Naive B cell (primary cell): Measurements from ENCODE around the gene SALL3. TPM values are rescaled to one million over a fixed set of nuclear protein-coding genes. Genes with fewer than 3 reads are reported as not detected.
"Not testable (repeated sequence)": the region's sequence is repeated elsewhere in the genome, so short reads cannot be mapped to it uniquely, and the experiment has no call there.

ENCODE experiments used
- ATAC-seq, 2 donors: fragments of 150-1000 bp; cut with Tn5 transposase; 2 replicates each; pipeline ENCODE4 v1.10.0; 2021; ENCODE audit warnings: low read depth in 2 of 2, mild to moderate bottlenecking in 2 of 2, moderate library complexity in 2 of 2
- DNase-seq: peaks from one replicate; pipeline ENCODE4 v3.0.0; 2022
- H3K27ac Mint-ChIP-seq, 6 donors: one replicate each; pipeline ENCODE4 v1.8.0; 2020 to 2022; ENCODE audit warnings: mild to moderate bottlenecking in 6 of 6, mixed read lengths in 6 of 6, moderate library complexity in 5 of 6, inconsistent platforms in 2 of 6
- H3K27me3 Mint-ChIP-seq, 3 donors: one replicate each; pipeline ENCODE4 v1.8.0; 2021 to 2022; ENCODE audit warnings: mixed read lengths in 3 of 3, mild to moderate bottlenecking in 1 of 3
- H3K36me3 Mint-ChIP-seq, 2 donors: one replicate each; pipeline ENCODE4 v1.8.0; 2020 to 2022; ENCODE audit warnings: mixed read lengths in 2 of 2, inconsistent platforms in 1 of 2, mild to moderate bottlenecking in 1 of 2
- H3K4me1 Mint-ChIP-seq, 3 donors: one replicate each; pipeline ENCODE4 v1.8.0; 2020 to 2022; ENCODE audit warnings: mixed read lengths in 3 of 3, inconsistent platforms in 1 of 3, mild to moderate bottlenecking in 1 of 3, moderate library complexity in 1 of 3
- H3K4me3 Mint-ChIP-seq, 8 donors: one replicate each; pipeline ENCODE4 v1.8.0; 2020 to 2022; ENCODE audit warnings: mild to moderate bottlenecking in 8 of 8, mixed read lengths in 8 of 8, moderate library complexity in 8 of 8, inconsistent platforms in 2 of 8
- H3K9me3 Mint-ChIP-seq, 7 donors: one replicate each; pipeline ENCODE4 v1.8.0; 2020 to 2022; ENCODE audit warnings: mixed read lengths in 7 of 7, mild to moderate bottlenecking in 5 of 7, inconsistent platforms in 2 of 7, moderate library complexity in 1 of 7
- polyA plus RNA-seq, 6 donors: library from polyadenylated mRNA; unstranded; fragments of 300-500 nt; fragmentation: Illumina TruSeq; gene quantifications; one replicate each; pipeline ENCODE4 v1.2.3, GENCODE V29; 2021; ENCODE audit warnings: low read depth in 6 of 6

The SALL3 gene
- polyA plus RNA-seq, 6 donors from 2014 or later = not detected

GRCh38 chr18:78948707-78949106 is 30.9 kb upstream of the SALL3 start:
- DNase-seq (no peak), ATAC-seq (no peak)
- no peak overlapping the region for H3K4me3 Mint-ChIP-seq
- H3K4me1 Mint-ChIP-seq = no peaks in the 10 kb centered on the region
- H3K27ac Mint-ChIP-seq = no peak overlapping the region
- H3K36me3 Mint-ChIP-seq = peaks cover 0 to 8% of the 10 kb centered on the region in 2 donors
- peaks cover 9 to 21% (median 11%) of the 10 kb centered on the region in 3 donors for H3K27me3 Mint-ChIP-seq
- H3K9me3 Mint-ChIP-seq = peaks cover 6 to 13% (median 9%) of the 10 kb centered on the region in 7 donors

- Mint-ChIP-seq H3K27me3 (peaks cover 5 to 16% (median 8%) of the 10 kb centered on the region in 3 donors), H3K9me3 (peaks cover 7 to 13% (median 9%) of the 10 kb centered on the region in 7 donors), H3K36me3 (peaks cover 0 to 9% of the 10 kb centered on the region in 2 donors), H3K4me3 (peak overlapping the region in 1 of 8 donors; percentile 53), H3K27ac (no peak overlapping the region), H3K4me1 (no peaks in the 10 kb centered on the region)
- no peak for DNase-seq
- ATAC-seq = no peak
These were observed 30.4 kb upstream of the SALL3 start for GRCh38 chr18:78949216-78949615.

- Mint-ChIP-seq H3K36me3 (peaks cover 0 to 9% of the 10 kb centered on the region in 2 donors), H3K27me3 (peaks cover 5 to 19% (median 8%) of the 10 kb centered on the region in 3 donors), H3K9me3 (peaks cover 7 to 13% (median 9%) of the 10 kb centered on the region in 7 donors), H3K27ac (no peak overlapping the region), H3K4me3 (no peak overlapping the region), H3K4me1 (no peaks in the 10 kb centered on the region)
- no peak for ATAC-seq
- no peak for DNase-seq
These were observed 29.2 kb upstream of the SALL3 start for GRCh38 chr18:78950386-78950785.

- H3K4me3 Mint-ChIP-seq = no peak overlapping the region
These were observed 26.1 kb upstream of the SALL3 start for GRCh38 chr18:78953566-78953965.

GRCh38 chr18:78955051-78955450 is 24.6 kb upstream of the SALL3 start:
- H3K9me3 Mint-ChIP-seq = peaks cover 5 to 15% (median 9%) of the 10 kb centered on the region in 7 donors
- H3K27ac Mint-ChIP-seq = no peak overlapping the region
- ATAC-seq (no peak), DNase-seq (no peak)
- H3K36me3 Mint-ChIP-seq = peaks cover 0 to 3% of the 10 kb centered on the region in 2 donors
- H3K4me1 Mint-ChIP-seq = no peaks in the 10 kb centered on the region
- H3K4me3 Mint-ChIP-seq = no peak overlapping the region
- peaks cover 0 to 9% (median 7%) of the 10 kb centered on the region in 3 donors for H3K27me3 Mint-ChIP-seq

More at GRCh38 chr18:78953566-78953965, 26.1 kb upstream of the SALL3 start:
- no peaks in the 10 kb centered on the region for H3K4me1 Mint-ChIP-seq
- ATAC-seq = no peak
- peaks cover 5 to 15% (median 9%) of the 10 kb centered on the region in 7 donors for H3K9me3 Mint-ChIP-seq
- H3K27me3 Mint-ChIP-seq = peaks cover 0 to 9% (median 9%) of the 10 kb centered on the region in 3 donors
- H3K36me3 Mint-ChIP-seq = peaks cover 0 to 5% of the 10 kb centered on the region in 2 donors
- DNase-seq = no peak
- H3K27ac Mint-ChIP-seq = peak overlapping the region in 2 of 6 donors; percentile 6 to 89

GRCh38 chr18:78957140-78957539 is 22.5 kb upstream of the SALL3 start:
- H3K27ac Mint-ChIP-seq = no peak overlapping the region

GRCh38 chr18:78960709-78961108 is 18.9 kb upstream of the SALL3 start:
- DNase-seq (no peak), ATAC-seq (no peak)
- peaks cover 2 to 22% (median 11%) of the 10 kb centered on the region in 7 donors for H3K9me3 Mint-ChIP-seq
- no peaks in the 10 kb centered on the region for H3K36me3 Mint-ChIP-seq
- no peak overlapping the region for H3K27ac Mint-ChIP-seq
- no peaks in the 10 kb centered on the region for H3K4me1 Mint-ChIP-seq
- H3K4me3 Mint-ChIP-seq = no peak overlapping the region
- peaks cover 0 to 1% (median 0%) of the 10 kb centered on the region in 3 donors for H3K27me3 Mint-ChIP-seq

More at GRCh38 chr18:78957140-78957539, 22.5 kb upstream of the SALL3 start:
- Mint-ChIP-seq H3K9me3 (peaks cover 3 to 10% (median 6%) of the 10 kb centered on the region in 7 donors), H3K27me3 (peaks cover 0 to 7% (median 4%) of the 10 kb centered on the region in 3 donors), H3K4me1 (no peaks in the 10 kb centered on the region), H3K4me3 (no peak overlapping the region), H3K36me3 (peaks cover 0 to 3% of the 10 kb centered on the region in 2 donors)
- DNase-seq (no peak), ATAC-seq (no peak)

GRCh38 chr18:78962098-78962497 is 17.5 kb upstream of the SALL3 start:
- H3K36me3 Mint-ChIP-seq = no peaks in the 10 kb centered on the region
- no peaks in the 10 kb centered on the region for H3K27me3 Mint-ChIP-seq
- ATAC-seq (no peak), DNase-seq (no peak)
- H3K9me3 Mint-ChIP-seq = peaks cover 0 to 23% (median 12%) of the 10 kb centered on the region in 7 donors
- H3K27ac Mint-ChIP-seq = peak overlapping the region in 1 of 6 donors; percentile 2
- H3K4me1 Mint-ChIP-seq = no peaks in the 10 kb centered on the region
- H3K4me3 Mint-ChIP-seq = no peak overlapping the region

- peaks cover 0 to 23% (median 12%) of the 10 kb centered on the region in 7 donors for H3K9me3 Mint-ChIP-seq
- H3K36me3 Mint-ChIP-seq, ATAC-seq, H3K4me3 Mint-ChIP-seq, H3K27ac Mint-ChIP-seq, DNase-seq, H3K4me1 Mint-ChIP-seq: not testable (repeated sequence)
- peaks cover 10 to 18% (median 15%) of the 10 kb centered on the region in 3 donors for H3K27me3 Mint-ChIP-seq
These were observed 14.9 kb upstream of the SALL3 start for GRCh38 chr18:78964727-78965126.

GRCh38 chr18:78965260-78965659 is 14.4 kb upstream of the SALL3 start:
- ATAC-seq (no peak), DNase-seq (no peak)
- Mint-ChIP-seq H3K4me1 (no peaks in the 10 kb centered on the region), H3K4me3 (no peak overlapping the region), H3K27me3 (peaks cover 10 to 24% (median 21%) of the 10 kb centered on the region in 3 donors), H3K9me3 (peaks cover 0 to 23% (median 12%) of the 10 kb centered on the region in 7 donors), H3K36me3 (no peaks in the 10 kb centered on the region), H3K27ac (no peak overlapping the region)

GRCh38 chr18:78965917-78966792 is 13.5 kb upstream of the SALL3 start:
- Mint-ChIP-seq H3K27me3 (peaks cover 16 to 30% (median 28%) of the 10 kb centered on the region in 3 donors), H3K4me1 (no peaks in the 10 kb centered on the region), H3K9me3 (peaks cover 0 to 23% (median 12%) of the 10 kb centered on the region in 7 donors), H3K36me3 (no peaks in the 10 kb centered on the region), H3K4me3 (no peak overlapping the region), H3K27ac (no peak overlapping the region)
- DNase-seq = no peak
- no peak for ATAC-seq

- no peak overlapping the region for H3K27ac Mint-ChIP-seq
These were observed 12.9 kb upstream of the SALL3 start for GRCh38 chr18:78966793-78967106.

GRCh38 chr18:78967692-78968091 is 11.9 kb upstream of the SALL3 start:
- peaks cover 29 to 45% (median 44%) of the 10 kb centered on the region in 3 donors for H3K27me3 Mint-ChIP-seq
- H3K4me1 Mint-ChIP-seq = peaks cover 0 to under 1% (median 0%) of the 10 kb centered on the region in 3 donors
- H3K9me3 Mint-ChIP-seq = peaks cover 0 to 18% (median 10%) of the 10 kb centered on the region in 7 donors
- no peak overlapping the region for H3K27ac Mint-ChIP-seq
- no peak for ATAC-seq
- no peak overlapping the region for H3K4me3 Mint-ChIP-seq
- DNase-seq = no peak
- H3K36me3 Mint-ChIP-seq = no peaks in the 10 kb centered on the region

More at GRCh38 chr18:78966793-78967106, 12.9 kb upstream of the SALL3 start:
- DNase-seq = no peak
- Mint-ChIP-seq H3K27me3 (peaks cover 19 to 35% (median 34%) of the 10 kb centered on the region in 3 donors), H3K36me3 (no peaks in the 10 kb centered on the region), H3K4me1 (no peaks in the 10 kb centered on the region), H3K9me3 (peaks cover 0 to 21% (median 12%) of the 10 kb centered on the region in 7 donors), H3K4me3 (no peak overlapping the region)
- ATAC-seq = no peak
